IPS DF 19.7 (cell line): Measurements from ENCODE around the gene ADH4.
"Not testable (repeated sequence)": the region's sequence is repeated elsewhere in the genome, so short reads cannot be mapped to it uniquely, and the experiment has no call there.

Source experiments
- DNase-seq: peaks from one replicate; pipeline ENCODE4 v3.0.0-alpha.2; 2013; ENCODE audit warnings: low read depth, low spot score

ADH4 gene

GRCh38 chr4:99080869-99081268 lies 63.2 kb downstream of the ADH4 start:
- not testable (repeated sequence) for DNase-seq

- no peak for DNase-seq
These were observed 64.3 kb downstream of the ADH4 start for GRCh38 chr4:99079625-99080295.

GRCh38 chr4:99078931-99079624 lies 65.0 kb downstream of the ADH4 start:
- no peak for DNase-seq

GRCh38 chr4:99078336-99078735 lies 65.8 kb downstream of the ADH4 start:
- no peak for DNase-seq

- no peak for DNase-seq
These were observed 66.9 kb downstream of the ADH4 start for GRCh38 chr4:99077177-99077576.

GRCh38 chr4:99076292-99076976 lies 67.7 kb downstream of the ADH4 start:
- no peak for DNase-seq

- no peak for DNase-seq
These were observed 69.3 kb downstream of the ADH4 start for GRCh38 chr4:99074816-99075215.
